Hematopoietic multipotent progenitor cell treated with erythropoietin and hydrocortisone succinate and interleukin-3 and kit ligand, for 6 days (in vitro differentiated cells): ENCODE results near the gene GPR158.

Experiments used
- DNase-seq: peaks from one replicate; pipeline ENCODE4 v3.0.0-alpha.2; 2015

The GPR158 gene

DNA sequence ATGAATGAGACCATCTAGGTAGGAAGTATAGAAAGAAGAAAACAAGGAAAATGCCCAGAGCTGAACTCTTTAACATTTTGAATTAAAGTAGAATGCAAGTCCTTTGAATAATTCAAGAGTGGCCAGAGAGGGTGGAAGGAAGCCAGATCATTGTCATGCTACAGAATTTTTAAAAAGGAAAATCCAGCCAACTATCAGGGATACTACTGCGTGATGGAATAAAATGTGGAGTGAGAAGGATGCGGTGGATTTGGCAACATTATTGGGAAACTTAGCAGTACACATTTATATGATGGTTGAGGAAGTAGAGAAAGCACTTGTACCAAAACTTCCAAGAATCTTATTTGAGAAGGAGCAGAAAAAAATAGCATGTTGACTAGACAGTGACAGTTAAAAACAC is 261.6 kb downstream of the GPR158 start:
- no peak for DNase-seq

DNA sequence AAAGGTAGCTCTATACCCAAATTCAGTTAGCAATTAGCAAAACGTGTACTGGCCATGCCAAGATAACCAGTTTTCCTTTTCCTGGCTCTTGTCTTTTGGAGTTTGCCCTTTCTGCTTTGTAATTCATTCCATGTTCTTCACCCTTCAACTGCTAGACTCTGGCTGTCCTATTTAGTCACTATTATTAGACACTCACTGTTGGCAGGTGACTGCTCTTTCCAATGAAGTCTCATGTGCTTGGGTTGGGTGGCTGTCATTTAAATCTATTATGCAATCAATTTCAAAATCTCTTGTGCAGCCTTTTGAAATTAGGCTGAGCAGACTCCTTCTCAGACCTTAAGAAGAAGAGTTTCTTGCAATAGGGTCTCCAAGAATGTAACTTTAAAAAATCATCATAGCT is 266.5 kb downstream of the GPR158 start:
- DNase-seq = no peak

DNA sequence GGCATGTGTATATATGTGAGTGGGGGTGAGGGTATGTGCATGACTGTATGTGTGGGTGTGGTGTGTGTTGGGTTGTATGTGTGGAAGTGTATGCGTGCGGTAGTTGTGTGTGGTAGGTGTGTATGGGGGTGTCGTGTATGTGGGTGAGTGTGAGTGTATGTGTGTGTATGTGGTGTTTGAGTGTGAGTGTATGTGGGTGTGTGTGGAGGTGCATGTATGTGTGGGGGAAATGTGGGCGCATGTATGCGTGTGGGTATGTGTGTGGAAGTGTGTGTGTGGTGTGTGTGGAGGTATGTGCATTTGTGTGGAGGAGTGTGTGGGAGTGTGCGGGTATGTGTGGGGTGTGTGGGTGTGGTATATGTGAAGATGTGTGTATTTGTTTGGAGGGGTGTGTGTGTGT is 269.5 kb downstream of the GPR158 start:
- DNase-seq = no peak

DNA sequence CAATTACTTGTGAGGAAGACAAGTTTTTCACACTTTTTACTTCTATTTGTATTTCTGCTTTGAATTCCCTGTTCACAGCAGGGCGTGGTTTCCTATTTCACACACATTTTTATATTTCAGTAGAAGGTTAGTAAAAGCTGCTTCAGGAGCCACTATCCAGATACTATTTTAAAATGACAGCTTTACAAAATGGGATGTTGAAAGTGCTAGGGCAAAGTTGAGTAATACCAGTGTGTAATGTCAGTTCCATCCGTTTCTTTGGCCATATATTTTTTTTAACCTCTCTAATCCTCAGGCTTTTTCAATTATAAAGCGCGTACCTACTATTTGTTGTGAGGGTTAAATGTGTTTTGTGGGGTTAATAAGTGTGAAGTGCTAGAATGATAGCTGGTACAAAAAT is 276.6 kb downstream of the GPR158 start:
- no peak for DNase-seq

DNA sequence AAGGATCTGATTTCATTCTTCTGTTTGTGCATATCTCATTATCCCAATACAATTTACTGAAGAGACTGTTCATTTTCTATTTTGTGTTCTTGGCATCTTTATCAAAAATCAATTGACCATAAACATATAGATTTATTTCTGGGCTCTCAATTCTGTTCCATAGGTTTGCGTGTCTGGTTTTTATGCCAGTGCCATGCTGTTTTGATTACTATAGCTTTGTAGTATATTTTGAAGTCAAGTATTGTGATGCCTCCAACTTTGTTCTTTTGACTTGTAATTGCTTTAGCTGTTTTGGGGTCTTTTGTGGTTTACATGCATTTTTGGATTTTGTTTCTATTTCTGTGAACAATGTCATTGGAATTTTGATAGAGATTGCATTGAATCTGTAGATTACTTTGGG is 278.8 kb downstream of the GPR158 start:
- DNase-seq = no peak

DNA sequence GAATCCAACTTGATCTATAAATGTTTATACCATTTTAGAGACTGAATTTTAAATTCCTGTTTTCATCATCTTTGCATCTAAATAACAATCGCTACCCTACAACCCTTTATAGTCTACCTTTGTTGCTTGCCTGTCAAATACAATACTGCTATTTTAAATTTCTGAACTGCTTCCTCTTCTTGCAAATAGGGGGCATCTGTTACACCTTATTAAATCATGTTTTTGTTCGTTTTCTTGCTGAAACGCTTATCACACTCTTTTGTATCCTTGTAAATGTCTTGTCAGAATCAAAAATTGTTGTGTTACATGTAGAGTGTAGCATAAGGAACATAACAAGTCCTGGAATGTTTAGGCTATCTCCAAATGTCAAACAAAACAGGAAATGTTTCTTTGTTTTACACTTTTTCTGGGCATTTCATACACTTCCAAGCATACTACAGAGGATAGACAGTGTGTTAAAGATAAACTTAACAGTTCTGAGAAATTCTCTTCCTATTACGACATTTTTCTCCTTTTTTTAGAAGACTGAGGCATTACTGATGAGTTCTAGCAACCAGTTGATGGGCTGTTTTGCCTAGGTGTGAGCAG is 281.3 kb downstream of the GPR158 start:
- no peak for DNase-seq

DNA sequence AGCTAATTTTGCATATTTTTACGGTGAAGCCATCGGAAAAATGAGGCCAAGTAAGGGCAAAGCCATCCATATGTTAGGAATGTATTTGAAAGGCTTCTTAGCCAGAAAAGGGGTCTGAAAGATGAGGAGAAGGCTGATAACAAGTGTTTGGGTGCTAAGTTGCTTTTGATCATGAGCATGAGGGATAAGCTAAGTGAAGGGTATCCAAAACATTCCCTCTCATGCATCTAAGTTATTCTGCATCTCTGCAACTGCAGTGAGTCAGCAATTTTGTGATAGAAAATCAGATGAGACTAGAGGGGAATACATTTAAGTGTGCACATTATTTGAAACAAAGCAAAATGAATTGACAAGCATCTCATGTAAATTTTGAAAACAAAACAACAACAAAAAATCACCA is 282.8 kb downstream of the GPR158 start:
- no peak for DNase-seq

DNA sequence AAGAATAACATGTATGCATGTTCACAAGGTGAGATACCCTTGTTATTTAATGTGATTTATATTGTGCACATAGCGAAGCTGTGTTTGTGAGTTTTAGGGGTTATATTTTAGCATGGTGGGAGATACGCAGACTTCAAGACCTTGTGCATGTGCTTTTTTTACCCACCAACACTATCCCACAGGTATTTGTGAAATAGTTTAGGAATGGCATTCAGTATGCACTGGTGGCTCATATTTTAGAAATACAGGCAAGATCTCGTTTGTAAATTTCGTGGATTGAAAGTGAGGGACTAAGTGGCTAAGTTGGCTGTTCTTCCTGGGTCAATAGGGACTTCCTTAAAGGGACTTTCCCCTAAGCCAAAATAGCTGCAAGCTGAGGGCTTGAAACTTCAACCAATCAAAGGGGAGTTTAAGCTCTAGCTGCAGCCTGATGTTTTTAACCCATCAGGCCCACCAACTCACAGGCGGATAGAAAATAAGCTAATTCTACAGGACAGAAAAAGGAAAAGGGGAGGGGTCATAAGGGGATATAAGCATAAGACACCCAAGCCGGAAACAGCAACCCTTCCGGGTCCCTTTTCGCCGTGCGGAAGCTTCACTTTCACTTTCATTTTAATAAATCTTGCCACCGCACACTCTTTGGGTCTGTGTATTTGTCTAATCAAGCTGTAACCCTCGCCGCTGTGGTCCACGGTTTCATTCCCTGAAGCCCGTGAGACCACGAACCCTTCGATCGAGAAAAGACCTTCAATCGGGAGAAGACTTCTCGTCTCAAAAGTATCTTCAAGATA is 291.0 kb downstream of the GPR158 start:
- DNase-seq = no peak

DNA sequence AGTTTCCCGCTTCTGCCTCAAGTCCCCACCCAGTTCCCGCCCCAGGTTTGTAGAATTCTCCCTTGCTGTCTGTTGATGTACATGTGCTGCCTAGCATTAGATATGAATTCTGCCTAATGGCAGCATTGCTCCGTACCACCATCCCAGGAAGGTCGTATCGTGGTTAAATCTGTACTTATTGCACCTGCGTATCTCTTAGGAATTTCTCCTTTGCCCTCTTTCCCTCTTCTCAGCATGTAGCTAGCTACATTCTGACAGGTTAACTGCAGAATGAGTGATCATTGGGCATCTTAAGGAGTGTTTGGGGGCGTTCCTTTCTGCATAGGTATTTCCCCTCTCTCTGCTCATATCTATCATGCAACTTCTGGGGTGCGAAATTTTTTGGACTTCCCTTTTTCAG is 293.1 kb downstream of the GPR158 start:
- DNase-seq = no peak

DNA sequence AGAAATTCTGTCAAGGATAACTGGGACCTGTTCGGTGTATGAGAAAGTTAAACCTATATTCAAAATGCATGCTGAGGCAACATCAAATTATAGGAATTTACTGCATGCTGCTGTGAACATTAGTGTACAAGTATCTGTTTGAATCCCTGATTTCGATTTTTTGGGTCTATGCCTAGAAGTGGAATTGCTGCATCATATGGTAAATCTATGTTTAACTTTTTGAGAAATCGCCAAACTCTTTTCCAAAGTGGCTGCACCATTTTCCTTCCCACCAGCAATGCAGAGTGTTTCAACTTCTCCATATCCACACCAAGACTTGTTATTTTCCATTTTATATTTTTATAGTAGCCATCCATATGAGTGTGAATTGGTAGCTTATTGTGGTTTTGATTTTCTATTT is 306.7 kb downstream of the GPR158 start:
- DNase-seq = no peak

DNA sequence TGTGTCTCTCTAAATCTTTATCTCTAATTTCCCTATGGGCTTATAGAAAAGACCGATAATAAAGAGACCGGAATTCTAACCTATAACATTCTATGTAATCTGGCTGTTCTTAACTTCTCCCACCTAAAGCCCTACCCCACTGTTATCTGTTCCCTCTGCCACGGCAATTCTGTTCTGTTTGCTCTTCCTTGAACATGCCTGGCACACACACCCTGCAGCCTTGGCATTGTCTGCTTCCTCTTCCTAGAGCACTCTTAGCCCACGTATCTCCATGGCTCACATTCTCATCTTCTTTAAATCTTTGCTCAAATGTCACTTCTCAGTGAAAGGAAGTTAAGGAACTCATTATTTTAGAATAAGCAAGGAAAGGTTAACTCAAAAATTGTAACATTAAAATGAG is 309.2 kb downstream of the GPR158 start:
- DNase-seq = no peak

DNA sequence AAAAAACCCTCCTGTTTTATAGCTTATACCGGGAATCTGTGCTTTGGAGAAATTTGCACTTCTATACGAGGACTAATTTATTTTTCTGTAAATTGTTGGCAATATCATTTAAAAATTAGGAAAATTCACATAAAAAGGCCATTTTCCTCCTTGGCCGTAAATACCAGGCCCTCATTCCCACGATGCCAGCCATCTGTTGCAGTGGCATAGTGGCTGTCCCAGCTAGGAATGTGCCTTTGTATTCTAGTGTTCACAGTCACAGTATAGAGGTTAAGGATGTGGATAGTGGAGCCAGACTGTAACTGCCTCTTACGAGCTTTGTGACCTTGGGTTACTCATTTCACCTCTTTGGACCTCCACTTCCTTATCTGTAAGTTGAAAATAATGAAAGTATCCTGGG is 312.5 kb downstream of the GPR158 start:
- DNase-seq = no peak

DNA sequence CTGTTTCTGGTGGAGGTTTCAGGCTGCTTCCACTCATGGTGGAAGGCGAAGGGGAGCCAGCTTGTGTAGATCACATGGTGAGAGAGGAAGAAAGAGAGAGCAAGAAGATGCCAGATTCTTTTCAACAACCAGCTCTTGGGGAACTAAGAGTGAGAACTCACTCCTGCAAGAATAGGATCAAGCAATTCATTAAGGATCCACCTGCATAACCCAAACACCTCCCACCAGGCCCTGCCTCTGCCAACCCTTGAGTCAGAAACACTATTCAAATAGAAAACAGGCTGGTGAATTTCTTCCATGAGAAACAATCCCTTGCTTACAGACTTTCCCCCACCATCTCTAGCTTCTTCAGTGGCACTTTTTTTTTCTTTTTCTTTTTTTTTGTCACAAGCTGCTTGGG is 317.2 kb downstream of the GPR158 start:
- DNase-seq = no peak

DNA sequence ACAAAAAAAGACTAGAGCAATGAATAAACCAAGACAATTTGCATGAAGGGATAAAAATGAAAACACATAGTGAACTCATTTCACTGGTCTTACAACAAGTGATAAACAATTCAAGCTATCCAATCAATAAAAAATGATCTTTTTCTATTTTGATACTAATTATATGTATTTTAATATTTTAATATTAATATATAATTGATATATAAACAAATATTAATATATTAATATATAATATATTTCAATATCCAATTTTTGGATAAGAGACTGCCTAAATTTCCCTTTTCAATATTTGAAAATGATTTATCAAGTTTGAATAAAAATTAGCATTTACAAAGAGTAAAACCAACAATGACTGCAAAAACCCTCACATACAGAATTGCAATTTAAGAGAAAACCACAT is 317.9 kb downstream of the GPR158 start:
- DNase-seq = no peak

DNA sequence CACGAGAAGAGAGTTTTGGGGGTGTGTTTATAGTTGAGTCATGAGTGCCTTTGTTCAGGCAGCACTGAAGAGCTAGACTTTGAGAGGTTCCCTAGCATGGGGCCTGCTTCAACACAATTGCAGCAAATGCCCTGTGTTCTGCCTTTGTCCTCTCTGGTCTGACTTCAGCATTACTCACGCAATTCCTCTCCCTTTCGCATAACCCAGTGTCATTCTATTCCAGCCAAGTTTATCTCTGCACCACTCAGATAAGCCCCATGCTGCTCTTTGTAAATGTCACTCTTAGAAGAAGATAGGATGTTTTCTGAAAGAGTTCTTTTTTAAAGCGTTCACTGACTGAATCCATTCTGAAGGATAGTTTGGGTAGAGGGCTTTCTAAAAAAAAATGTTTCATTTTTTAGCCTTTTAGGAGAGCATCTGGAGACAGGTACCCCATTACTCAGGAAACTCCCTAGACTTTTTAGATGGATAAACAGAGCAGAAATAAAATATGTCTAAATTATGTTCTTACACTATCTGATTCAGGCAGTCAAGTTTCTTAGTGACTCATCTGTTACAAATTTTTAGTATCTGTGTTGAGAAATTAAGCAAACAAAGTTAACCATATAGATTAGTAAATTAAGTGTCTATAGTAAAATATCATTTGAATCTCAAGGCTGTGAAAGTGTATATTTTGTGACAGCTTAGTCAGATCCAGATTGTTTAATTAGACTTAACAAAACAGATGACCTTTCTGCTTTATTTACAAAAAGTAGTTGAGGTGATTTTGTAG is 318.5 kb downstream of the GPR158 start:
- no peak for DNase-seq

DNA sequence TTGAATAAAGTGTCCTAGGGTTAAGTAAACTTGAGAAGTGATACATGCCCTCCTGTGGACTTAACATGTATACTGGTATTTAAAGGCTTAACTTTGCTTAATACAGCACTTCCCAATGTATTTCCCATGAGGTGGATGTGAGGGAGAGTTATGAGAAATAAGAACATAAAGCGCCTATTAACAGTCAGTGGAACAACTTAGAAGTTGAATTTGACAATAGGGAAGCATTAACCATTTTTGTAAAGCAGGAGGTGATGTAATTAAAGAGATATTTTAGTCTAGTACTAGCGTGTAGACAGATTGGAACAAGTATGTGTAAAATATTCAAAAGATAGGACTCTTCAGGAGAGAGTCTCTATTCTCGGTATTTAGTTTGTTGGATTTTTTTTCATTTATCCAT is 322.4 kb downstream of the GPR158 start:
- DNase-seq = no peak

DNA sequence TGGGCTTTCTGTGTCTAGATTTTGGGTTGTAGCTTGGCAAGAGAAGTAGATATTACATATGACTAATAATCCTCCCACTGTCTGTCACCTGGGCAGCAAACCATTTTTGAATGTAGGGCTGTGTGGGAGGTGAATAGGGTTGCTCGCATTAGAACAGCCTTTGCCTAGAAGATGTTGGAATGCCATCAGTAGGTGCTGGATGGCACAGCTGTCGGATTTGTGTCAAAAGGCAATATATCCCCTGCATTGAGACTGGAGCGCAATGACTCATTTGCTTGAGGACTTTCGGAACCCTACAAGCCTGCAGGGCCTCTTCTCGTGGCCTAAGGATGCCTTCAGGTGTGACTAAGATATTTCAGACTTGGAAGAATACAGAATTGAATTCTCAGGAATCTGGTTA is 323.8 kb downstream of the GPR158 start:
- DNase-seq = no peak

DNA sequence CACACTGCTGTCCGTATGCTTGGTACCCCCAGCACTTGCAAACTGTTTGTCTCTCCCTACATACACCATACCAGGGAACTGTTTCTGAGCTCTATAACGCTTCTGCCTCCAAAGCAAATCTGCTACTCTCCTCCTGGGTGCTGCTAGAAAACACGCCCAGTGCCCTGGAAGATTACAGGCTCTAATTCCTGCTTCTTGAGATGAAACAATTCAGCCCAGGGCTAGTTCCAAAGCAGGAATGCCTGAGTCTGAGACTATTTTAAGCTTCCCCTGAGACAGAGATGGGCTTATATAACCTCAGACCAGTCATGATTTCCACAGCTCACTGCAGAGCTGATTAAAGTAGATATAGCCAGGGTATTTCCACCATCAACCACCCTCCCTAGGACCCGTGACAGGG is 327.1 kb downstream of the GPR158 start:
- DNase-seq = no peak

DNA sequence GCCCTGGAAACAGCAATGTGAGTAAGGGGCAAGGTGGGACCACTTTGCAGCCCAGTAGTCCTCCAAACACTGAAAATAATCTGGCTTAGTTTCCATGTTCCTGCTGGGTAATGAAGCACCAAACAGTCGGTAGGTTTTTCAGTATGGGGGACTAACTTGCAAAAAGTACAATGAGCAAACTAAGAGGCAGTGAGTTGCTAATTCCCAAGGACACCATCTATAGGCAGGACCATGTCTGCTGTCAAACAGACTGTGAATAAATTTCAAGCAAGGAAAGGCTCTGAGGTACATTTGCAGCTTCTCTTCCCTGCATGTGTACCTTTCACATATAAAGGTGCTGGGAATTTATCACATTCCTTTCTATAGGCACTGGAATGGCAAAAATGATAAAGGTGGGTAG is 327.7 kb downstream of the GPR158 start:
- DNase-seq = no peak

DNA sequence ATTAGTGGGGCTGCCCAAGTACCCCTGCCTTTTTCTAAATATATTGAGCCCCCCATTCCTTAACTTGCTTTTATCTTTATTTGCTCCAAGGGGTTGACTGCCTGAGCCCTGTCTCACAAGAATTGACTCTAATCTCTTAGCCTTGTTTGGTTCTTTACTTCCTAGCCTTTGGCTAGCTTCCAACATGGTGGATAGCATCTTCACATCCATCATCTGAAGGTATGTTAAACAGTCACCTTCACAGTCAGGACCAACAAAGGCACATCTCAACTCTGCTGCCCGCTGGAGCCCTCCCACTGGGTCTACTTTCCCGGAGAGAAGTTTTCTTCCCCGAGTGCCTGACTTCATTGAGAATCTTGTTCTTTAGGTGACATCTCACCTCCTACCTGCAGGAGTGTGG is 329.5 kb downstream of the GPR158 start:
- no peak for DNase-seq

DNA sequence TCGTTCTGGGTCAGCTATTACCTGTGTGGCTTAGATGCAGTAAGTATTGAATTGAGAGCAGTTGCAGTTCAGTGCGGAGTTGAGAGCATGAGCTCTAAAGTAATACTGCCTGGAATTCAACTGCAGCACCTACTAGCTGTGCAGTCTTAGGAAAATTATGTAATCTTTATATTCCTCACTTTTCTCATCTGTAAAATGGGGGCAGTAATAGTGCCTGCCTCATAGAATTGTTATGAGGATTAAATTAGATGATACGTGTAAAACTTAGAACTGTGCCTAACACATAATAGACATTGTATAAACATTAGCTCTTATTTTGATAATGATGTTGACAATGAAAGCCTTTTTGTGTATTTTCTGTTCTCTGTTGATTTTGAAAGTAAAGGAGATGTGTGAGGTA is 330.0 kb downstream of the GPR158 start:
- DNase-seq = no peak

DNA sequence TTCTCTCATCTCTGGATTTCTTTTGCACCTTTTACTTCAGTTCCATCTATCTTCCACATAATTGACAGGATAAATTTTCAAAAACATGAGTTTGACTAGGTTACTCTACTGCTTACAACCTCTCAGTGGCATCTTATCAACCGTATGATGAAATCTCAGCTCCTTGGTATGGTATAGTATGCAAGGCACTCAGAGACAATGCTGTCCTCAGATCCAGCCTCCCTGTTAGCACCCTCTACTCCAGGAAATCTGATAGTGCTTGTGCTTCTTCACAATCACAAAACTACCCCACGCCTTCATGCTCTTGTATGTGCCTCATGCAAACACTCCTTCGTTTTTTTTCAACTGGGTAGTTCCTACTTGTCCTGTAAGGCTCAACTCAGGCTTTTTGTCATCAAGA is 330.7 kb downstream of the GPR158 start:
- DNase-seq = no peak

DNA sequence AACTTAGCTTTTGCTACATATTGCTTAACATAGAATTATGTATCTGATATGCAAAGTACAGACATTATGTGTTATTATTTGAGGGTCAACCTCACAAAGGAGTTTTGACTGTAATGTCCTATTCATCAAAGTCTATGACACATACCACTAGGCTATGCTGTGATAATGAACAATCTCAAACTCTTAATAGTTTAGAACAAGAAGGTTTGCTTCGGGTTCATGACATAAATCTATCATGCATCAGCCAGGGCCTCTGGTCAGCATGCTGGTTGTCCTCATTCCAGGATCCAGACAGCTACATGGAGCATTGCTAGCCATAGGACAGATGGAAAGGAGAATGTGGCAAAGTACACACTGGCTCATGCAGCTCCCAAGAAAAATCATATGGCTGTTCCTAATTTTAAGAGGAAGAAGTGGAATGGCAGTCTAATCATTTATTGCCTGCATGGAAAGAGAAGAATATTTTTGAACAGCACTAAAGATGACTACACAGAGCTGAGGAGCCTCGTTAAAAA is 332.1 kb downstream of the GPR158 start:
- no peak for DNase-seq
